ENCODE results near the gene F10.

DNA sequence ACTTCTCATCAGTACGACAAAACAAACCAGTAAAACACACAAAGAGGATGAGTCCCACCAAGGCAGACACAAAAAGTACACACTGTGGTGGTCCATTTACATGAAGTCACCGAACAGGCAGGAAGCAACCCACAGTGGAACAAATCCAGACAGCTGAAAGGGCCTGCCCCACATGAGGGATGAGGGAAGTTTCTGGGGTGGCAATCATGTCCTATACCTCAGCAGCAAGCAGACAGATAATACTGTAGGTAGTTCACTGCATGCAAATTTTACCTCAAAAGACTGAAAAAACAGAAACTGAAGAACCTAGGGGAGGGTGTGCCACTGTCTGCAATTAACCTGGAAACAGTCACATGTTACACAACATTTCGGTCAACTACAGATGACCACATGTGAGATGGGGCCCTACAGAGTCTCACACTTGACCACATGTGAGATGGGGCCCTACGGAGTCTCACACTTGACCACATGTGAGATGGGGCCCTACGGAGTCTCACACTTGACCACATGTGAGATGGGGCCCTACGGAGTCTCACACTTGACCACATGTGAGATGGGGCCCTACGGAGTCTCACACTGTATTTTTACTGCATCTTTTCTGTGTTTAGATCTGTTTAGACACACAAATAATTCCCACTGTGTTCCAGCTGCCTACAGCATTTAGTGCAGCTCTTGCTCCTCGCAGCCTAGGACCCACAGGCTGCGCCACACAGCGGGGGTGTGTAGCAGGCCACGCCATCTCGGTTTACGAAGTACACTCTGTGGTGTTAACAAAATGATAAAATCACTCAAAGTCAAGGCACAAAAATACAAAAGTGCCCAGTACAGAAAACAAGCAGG, 63.7 kb downstream of the F10 start:
- TF ChIP-seq, protein P1, sequence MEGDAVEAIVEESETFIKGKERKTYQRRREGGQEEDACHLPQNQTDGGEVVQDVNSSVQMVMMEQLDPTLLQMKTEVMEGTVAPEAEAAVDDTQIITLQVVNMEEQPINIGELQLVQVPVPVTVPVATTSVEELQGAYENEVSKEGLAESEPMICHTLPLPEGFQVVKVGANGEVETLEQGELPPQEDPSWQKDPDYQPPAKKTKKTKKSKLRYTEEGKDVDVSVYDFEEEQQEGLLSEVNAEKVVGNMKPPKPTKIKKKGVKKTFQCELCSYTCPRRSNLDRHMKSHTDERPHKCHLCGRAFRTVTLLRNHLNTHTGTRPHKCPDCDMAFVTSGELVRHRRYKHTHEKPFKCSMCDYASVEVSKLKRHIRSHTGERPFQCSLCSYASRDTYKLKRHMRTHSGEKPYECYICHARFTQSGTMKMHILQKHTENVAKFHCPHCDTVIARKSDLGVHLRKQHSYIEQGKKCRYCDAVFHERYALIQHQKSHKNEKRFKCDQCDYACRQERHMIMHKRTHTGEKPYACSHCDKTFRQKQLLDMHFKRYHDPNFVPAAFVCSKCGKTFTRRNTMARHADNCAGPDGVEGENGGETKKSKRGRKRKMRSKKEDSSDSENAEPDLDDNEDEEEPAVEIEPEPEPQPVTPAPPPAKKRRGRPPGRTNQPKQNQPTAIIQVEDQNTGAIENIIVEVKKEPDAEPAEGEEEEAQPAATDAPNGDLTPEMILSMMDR (IDR thresholded peaks at IDR 0.05; ENCODE audit: low read depth, low read length, missing input control), result no peak
- TF ChIP-seq, protein P2, sequence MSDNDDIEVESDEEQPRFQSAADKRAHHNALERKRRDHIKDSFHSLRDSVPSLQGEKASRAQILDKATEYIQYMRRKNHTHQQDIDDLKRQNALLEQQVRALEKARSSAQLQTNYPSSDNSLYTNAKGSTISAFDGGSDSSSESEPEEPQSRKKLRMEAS (IDR thresholded peaks at IDR 0.05), result no peak
- no peak for TF ChIP-seq FOXA2 (IDR thresholded peaks at IDR 0.05)
- TF ChIP-seq, protein P3, sequence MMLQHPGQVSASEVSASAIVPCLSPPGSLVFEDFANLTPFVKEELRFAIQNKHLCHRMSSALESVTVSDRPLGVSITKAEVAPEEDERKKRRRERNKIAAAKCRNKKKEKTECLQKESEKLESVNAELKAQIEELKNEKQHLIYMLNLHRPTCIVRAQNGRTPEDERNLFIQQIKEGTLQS (IDR thresholded peaks at IDR 0.05), result no peak
- TF ChIP-seq TAF1 (conservative IDR thresholded peaks at IDR 0.05), result no peak
- no peak for TF ChIP-seq RAD21 (IDR thresholded peaks at IDR 0.05)
